Measurements from ENCODE around the gene C17orf67. TPM values are rescaled to one million over a fixed set of nuclear protein-coding genes. Genes with fewer than 3 reads are reported as not detected.

The C17orf67 gene, protein sequence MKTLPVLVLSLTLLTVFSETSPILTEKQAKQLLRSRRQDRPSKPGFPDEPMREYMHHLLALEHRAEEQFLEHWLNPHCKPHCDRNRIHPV
- 0.64 and 1.2 TPM in 2 replicates for total RNA-seq (2014; rRNA removed; shearing (Covaris generic))

DNA sequence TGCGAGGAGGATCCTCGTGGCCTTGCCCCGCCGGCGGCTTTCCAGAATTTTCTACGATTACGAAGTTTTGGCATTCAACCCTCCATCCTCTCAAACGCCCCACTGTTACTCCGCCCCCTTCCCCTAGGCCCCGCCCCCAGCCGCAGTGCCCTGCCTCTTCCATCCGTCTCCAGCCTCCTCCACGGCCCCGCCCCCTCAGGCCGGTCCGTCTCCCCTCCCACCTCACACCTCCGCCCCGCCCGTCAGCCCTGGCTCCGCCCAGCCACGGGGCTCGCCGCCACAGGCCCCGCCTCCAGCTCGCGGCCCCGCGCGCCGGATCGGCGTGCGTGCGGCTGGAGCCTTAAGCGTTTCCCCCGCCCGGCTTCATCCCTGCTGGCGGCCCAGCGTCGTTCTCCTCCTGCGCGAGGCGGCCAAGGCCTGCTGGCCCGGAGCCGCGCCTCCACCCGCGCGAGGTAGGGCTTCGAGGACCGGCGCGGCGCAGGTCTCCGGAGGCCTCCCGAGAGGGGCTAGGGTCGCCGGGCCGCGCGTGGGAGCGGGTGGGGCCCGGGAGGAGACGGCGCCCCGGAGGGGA lies at the start of gene C17orf67, which contains the start of gene DGKE:
C17orf67 (minus strand) TSS at position 112 of the 571 bp plus-strand sequence. CDS start 18,110 bp downstream, outside the sequence.
DGKE (plus strand) TSS at position 343 of the 571 bp plus-strand sequence. CDS start 645 bp downstream, outside the sequence.

Small RNA genes lying within 50 kb of the gene (small RNA-seq; reads per million reads assigned to genes)
- not detected for gene RNU6-1158P

Other genes with a start within 250 kb of the C17orf67 start
- 8.6 and 10.6 TPM in 2 replicates for gene NOG, start 240.2 kb downstream of the C17orf67 start, total RNA-seq (2014; rRNA removed; shearing (Covaris generic))
- gene DGKE, start 231 bp upstream of the C17orf67 start, total RNA-seq (2014; rRNA removed; shearing (Covaris generic)) = 0.45 and 0.77 TPM in 2 replicates
- 38.6 and 53.9 TPM in 2 replicates for gene TRIM25, start 80.1 kb upstream of the C17orf67 start, total RNA-seq (2014; rRNA removed; shearing (Covaris generic))
- 19.6 and 22.1 TPM in 2 replicates for gene COIL, start 127.1 kb upstream of the C17orf67 start, total RNA-seq (2014; rRNA removed; shearing (Covaris generic))
- 26.8 and 34.1 TPM in 2 replicates for gene SCPEP1, start 144.2 kb upstream of the C17orf67 start, total RNA-seq (2014; rRNA removed; shearing (Covaris generic))